Left colon (tissue), 2 donors: ENCODE measurements around the gene MCIDAS. TPM values are rescaled to one million over a fixed set of nuclear protein-coding genes. Genes with fewer than 3 reads are reported as not detected.

Experiments used
- ATAC-seq: fragments of 200-7000 bp; cut with Tn5 transposase; one replicate; pipeline ENCODE4 v1.9.1; 2020; ENCODE audit warnings: mild to moderate bottlenecking, moderate library complexity
- DNase-seq, 2 donors: peaks; one replicate each; pipeline ENCODE4 v3.0.0-alpha.2; 2020
- intact Hi-C, 2 donors: fragments of 100-400 bp; cut with DNase I in 1 of 2; cut with micrococcal nuclease in 1 of 2; formaldehyde crosslinking; loops; one replicate each; pipeline versions ENCODE4 v1.11.2 to v1.14.0; 2022; cut with DNase I, micrococcal nuclease
- microRNA-seq, 2 donors: library from miRNA; unstranded; fragments of <30 nt; microRNA quantifications; one replicate each; pipeline versions ENCODE4 v1.1.0 to v1.2.0, GENCODE V29; 2020
- total RNA-seq, 2 donors: library from RNA; stranded (reverse); fragmentation: NEBNext Ultra II Directional; extraction: Animal tissue kit (Norgen Biotek cat#: 25700); gene quantifications; one replicate each; pipeline ENCODE4 v1.2.1, GENCODE V29; 2021
- donor health status: DM: no; HTN: no; CAD: no.
- donor health status: DM: yes; HTN: yes; CAD: no.

Gene MCIDAS
- total RNA-seq, 2 donors from 2014 or later = 0.55 TPM; not detected in 1

GRCh38 chr5:55173687-55174230, 53.4 kb downstream of the MCIDAS start:
- ATAC-seq (no peak), DNase-seq (peak in 1 of 2 donors; percentile 8)
- intact Hi-C loops = loop anchor here in 1 of 2 donors (10.0 kb wide), 1 partner anchor 61 kb away; the partner anchor contains the start of gene CCNO

GRCh38 chr5:55172937-55173686, 54.0 kb downstream of the MCIDAS start, which contains the start of gene CDC20B:
Gene CDC20B, minus strand, starts transcription at chr5:55173177. Its CDS starts 177 bp downstream, at chr5:55173000.
- peak; percentile 77 for ATAC-seq
- DNase-seq = peak; percentile 58 to 81
- intact Hi-C loops = loop anchor here in 1 of 2 donors (10.0 kb wide), 1 partner anchor 62 kb away; the partner anchor contains the start of gene CCNO

GRCh38 chr5:55172051-55172899, 54.8 kb downstream of the MCIDAS start:
- DNase-seq (peak; percentile 19 to 44), ATAC-seq (peak; percentile 62)
- intact Hi-C loops = loop anchor here in 1 of 2 donors (10.0 kb wide), 1 partner anchor 63 kb away; the partner anchor contains the start of gene CCNO

- DNase-seq (no peak), ATAC-seq (no peak)
- intact Hi-C loops = loop anchor here in 1 of 2 donors (10.0 kb wide), 1 partner anchor 63 kb away; the partner anchor contains the start of gene CCNO
Observed at GRCh38 chr5:55171471-55171870, 55.6 kb downstream of the MCIDAS start.

Small RNA genes lying within 50 kb of the gene (microRNA-seq; reads per million reads assigned to microRNA genes)
- gene MIR449A (4.1 to 12.8 reads per million in 2 donors), gene MIR449B (0 to 1.4 reads per million in 2 donors), gene MIR449C (0 reads per million in 2 donors)

Other genes with a start within 250 kb of the MCIDAS start
- not detected for gene ESM1, start 241.7 kb downstream of the MCIDAS start, total RNA-seq
- 1 to 10 TPM in 1 of 2 donors, not detected in 1; 2.3 TPM for gene GZMK, start 203.1 kb downstream of the MCIDAS start, total RNA-seq
- gene GZMA, start 124.7 kb downstream of the MCIDAS start, total RNA-seq = 10 to 100 TPM in 1 of 2 donors, 1 to 10 TPM in 1; 3.9 to 17.6 TPM
- gene GPX8, start 67.1 kb downstream of the MCIDAS start, total RNA-seq = 1 to 10 TPM; 4.0 to 5.2 TPM
- not detected for gene CDC20B, start 54.1 kb downstream of the MCIDAS start, total RNA-seq
- gene CCNO, start 6.3 kb upstream of the MCIDAS start, total RNA-seq = 1 to 10 TPM; 1.4 to 3.0 TPM
- 10 to 100 TPM; 18.6 to 21.4 TPM for gene DHX29, start 80.4 kb upstream of the MCIDAS start, total RNA-seq
- gene MTREX, start 80.7 kb upstream of the MCIDAS start, total RNA-seq = 10 to 100 TPM; 43.7 to 46.9 TPM